Suprapubic skin (tissue), 4 donors: ENCODE results near the gene PIK3R3. TPM values are rescaled to one million over a fixed set of nuclear protein-coding genes. Genes with fewer than 3 reads are reported as not detected.

Source experiments
- DNase-seq, 2 donors: peaks; one replicate each; pipeline ENCODE4 v3.0.0-alpha.2; 2019; ENCODE audit warnings: low spot score in 2 of 2
- H3K27ac ChIP-seq: fragments of 200-600 bp; sonication (generic); one replicate; pipeline ENCODE4 v1.5.1; 2019
- H3K27me3 ChIP-seq: fragments of 200-600 bp; sonication (generic); one replicate; pipeline ENCODE4 v1.5.1; 2019
- H3K36me3 ChIP-seq: fragments of 200-600 bp; sonication (generic); one replicate; pipeline ENCODE4 v1.5.1; 2019
- H3K4me1 ChIP-seq: fragments of 200-600 bp; sonication (generic); one replicate; pipeline ENCODE4 v1.5.1; 2019
- H3K4me3 ChIP-seq: fragments of 200-600 bp; sonication (generic); one replicate; pipeline ENCODE4 v1.5.1; 2019; ENCODE audit warnings: mild to moderate bottlenecking
- H3K9me3 ChIP-seq: fragments of 200-600 bp; sonication (generic); one replicate; pipeline ENCODE4 v1.5.1; 2019
- EP300 ChIP-seq: sonication (generic); formaldehyde crosslinking; IDR thresholded peaks from one replicate; pipeline ENCODE4 v1.6.1; 2017; ENCODE audit warnings: antibody characterized with exemption
- POLR2A ChIP-seq, 2 donors: fragments of 450-650 bp; IDR thresholded peaks; one replicate each; pipeline ENCODE4 v1.6.1; 2017; ENCODE audit warnings: antibody characterized with exemption in 2 of 2, mild to moderate bottlenecking in 2 of 2, moderate library complexity in 2 of 2
- POLR2AphosphoS5 ChIP-seq, 3 donors: sonication (generic); formaldehyde crosslinking; IDR thresholded peaks; one replicate each; pipeline ENCODE4 v1.6.1; 2017; ENCODE audit warnings: antibody characterized with exemption in 3 of 3
- WGBS: methylation state at CpG from one replicate; pipeline ENCODE4 v1.1.5; 2018; 5-methylcytosine and 5-hydroxymethylcytosine counted together
- total RNA-seq, 4 donors: library from RNA; depleted of rRNA; stranded (reverse); fragments of >200 nt; gene quantifications; one replicate each; pipeline ENCODE4 v1.1.0, GENCODE V29; 2016
- TF ChIP-seq, protein P1 (sequence below), 2 donors: fragments of 200-600 bp in 1 of 2; fragments of 450-650 bp in 1 of 2; sonication (generic) in 1 of 2; IDR thresholded peaks; one replicate each; pipeline ENCODE4 v1.5.1; 2016 to 2019; ENCODE audit warnings: antibody characterized with exemption in 2 of 2, mild to moderate bottlenecking in 1 of 2, moderate library complexity in 1 of 2

PIK3R3 gene
- total RNA-seq, 4 donors from 2014 or later, result 6.1 to 16.5 (median 11.2) TPM

DNA sequence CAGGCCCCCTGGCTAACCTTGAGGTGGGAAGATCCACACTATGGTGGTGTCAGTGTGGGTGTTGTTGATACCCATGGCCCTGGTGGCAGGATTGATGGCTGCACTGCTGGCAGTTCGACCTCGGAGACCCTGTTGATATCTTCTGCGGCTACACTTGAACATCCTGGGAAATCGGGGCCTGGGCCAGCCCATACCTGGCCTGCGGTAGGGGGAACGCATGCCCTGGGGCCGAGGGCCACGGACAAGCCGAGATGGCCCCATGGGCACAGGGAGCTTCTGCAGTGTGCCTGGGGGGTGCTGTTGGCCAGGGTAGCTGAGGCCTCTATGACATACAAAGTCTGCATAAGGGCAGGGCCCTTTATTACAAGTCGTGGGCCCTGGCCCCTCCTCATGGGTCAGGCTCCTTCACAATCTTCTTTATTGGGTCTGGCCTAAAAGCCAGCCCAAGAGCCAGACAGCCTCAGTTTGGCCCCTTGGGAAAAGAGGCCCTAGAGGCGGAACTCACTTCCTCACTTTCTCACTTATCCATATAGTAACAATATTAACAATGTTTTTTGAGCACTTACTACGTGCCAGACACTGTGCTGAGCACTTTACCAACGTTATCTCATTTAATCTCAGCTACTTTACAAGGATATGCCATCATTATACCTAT is 43.9 kb upstream of the PIK3R3 start, which contains the start of gene P3R3URF:
TSS of gene P3R3URF (minus strand) at position 278 of the 655 bp plus-strand sequence. CDS start at position 261, 17 bp downstream.
- Histone ChIP-seq H3K9me3 (no peaks in the 10 kb centered on the region), H3K27me3 (no peaks in the 10 kb centered on the region), H3K36me3 (no peaks in the 10 kb centered on the region), H3K27ac (peak within 1 kb of the TSS; percentile 73), H3K4me1 (peaks cover 61% of the 10 kb centered on the region), H3K4me3 (no peak within 1 kb of the TSS)
- no peak for DNase-seq
- 86% methylated on average over 7 of the region's 13 CpGs for WGBS
- TF ChIP-seq, protein P1, sequence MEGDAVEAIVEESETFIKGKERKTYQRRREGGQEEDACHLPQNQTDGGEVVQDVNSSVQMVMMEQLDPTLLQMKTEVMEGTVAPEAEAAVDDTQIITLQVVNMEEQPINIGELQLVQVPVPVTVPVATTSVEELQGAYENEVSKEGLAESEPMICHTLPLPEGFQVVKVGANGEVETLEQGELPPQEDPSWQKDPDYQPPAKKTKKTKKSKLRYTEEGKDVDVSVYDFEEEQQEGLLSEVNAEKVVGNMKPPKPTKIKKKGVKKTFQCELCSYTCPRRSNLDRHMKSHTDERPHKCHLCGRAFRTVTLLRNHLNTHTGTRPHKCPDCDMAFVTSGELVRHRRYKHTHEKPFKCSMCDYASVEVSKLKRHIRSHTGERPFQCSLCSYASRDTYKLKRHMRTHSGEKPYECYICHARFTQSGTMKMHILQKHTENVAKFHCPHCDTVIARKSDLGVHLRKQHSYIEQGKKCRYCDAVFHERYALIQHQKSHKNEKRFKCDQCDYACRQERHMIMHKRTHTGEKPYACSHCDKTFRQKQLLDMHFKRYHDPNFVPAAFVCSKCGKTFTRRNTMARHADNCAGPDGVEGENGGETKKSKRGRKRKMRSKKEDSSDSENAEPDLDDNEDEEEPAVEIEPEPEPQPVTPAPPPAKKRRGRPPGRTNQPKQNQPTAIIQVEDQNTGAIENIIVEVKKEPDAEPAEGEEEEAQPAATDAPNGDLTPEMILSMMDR (IDR thresholded peaks at IDR 0.05), result no peak
- TF ChIP-seq EP300 (no peak), POLR2AphosphoS5 (IDR thresholded peaks at IDR 0.05) (no peak), POLR2A (IDR thresholded peaks at IDR 0.05) (no peak)

DNA sequence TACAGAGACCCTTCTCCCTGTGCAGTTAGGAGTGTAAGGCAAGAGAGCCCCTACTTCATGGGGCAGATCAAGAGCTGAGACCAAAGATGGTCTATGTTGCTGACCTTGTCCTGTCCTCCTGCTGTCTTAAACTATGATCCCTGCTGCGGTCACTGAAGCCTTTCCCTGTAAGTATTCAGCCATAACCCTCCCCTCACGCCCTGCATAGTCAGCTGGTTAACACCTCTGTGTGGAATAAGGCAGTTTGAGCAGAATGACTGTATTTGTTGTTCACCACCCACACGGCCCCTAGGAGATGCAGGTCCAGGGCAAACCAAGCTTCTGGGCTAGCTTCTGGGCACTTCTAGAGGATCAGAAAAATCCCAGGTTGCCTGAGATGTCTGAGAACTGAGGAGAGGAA is 42.8 kb upstream of the PIK3R3 start:
- Histone ChIP-seq H3K4me1 (peaks cover 55% of the 10 kb centered on the region), H3K27ac (peak overlapping the region; percentile 73), H3K36me3 (no peaks in the 10 kb centered on the region), H3K4me3 (no peak overlapping the region), H3K9me3 (no peaks in the 10 kb centered on the region), H3K27me3 (no peaks in the 10 kb centered on the region)
- no peak for DNase-seq
- 82% methylated on average over 3 of the region's 3 CpGs for WGBS
- TF ChIP-seq POLR2AphosphoS5 (IDR thresholded peaks at IDR 0.05) (no peak), EP300 (no peak), POLR2A (IDR thresholded peaks at IDR 0.05) (no peak)
- TF ChIP-seq, protein P1 (IDR thresholded peaks at IDR 0.05), result no peak

DNA sequence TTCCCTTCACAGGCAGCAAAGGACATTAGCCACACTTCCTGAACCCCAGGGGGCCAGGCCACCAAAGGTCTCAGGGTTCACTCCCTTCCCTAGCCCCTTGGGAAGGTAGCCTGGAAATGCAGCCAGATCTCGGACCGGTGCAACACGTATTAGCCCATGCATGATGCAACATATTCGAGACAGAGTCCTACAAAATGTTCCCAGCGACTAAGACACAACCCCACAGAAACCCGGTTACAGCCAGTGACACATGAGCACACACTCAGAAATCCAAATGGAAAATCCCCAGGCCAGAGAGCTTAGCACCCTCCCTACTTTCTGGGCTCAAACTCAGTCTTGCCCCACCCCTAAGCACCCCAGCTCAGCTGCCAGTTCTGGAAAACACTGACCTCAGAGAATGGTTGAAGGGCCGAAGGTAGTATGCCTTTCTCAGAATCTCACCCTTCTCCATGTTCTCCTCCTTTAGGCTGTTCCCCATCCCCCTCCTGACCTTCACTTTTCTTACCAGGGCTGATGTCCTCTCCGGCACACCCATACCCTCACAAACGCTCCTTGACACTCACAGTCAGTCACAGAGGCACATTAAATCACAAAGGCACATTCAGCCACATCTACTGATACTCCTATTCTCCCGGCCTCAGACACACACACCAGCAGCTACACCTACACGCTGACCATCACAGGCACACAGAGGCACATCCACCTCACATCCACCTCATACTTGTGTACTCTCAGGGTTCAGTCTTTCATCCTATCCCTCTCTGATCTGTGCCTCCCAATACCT is 42.2 kb upstream of the PIK3R3 start, which contains the start of gene TSPAN1:
TSS of gene TSPAN1 (plus strand) at position 640 of the 784 bp plus-strand sequence. CDS start 6,021 bp downstream, outside the sequence.
- H3K27ac ChIP-seq, result peak within 1 kb of the TSS; percentile 73
- WGBS, result 46% methylated on average over 11 of the region's 11 CpGs

DNA sequence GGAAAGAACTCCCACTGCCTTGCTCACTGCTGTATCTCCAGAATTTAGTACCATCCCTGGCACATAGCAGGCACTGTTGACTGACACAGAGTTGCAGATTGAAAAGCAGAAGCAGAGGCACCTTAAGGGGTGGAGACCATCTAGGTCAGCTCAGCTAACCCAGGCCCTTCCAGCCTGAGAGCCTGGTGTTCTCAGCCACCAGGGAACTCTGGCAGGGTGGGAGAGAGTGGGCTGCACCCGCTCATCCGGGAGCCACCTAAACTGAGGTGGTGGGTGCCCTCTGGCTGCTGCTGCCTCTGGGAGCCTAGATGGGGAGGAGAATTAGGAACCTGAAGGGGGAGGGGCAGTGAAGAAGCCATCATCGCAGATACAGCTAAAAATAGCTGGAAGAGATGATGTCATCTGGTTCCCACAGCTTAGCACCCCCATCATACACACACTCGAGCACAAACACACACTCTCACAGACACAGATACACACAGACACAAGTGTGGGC is 41.0 kb upstream of the PIK3R3 start:
- Histone ChIP-seq H3K27me3 (no peaks in the 10 kb centered on the region), H3K36me3 (no peaks in the 10 kb centered on the region), H3K4me3 (no peak overlapping the region), H3K9me3 (no peaks in the 10 kb centered on the region), H3K4me1 (peaks cover 46% of the 10 kb centered on the region), H3K27ac (peak overlapping the region; percentile 73)
- TF ChIP-seq EP300 (no peak), POLR2A (IDR thresholded peaks at IDR 0.05) (no peak)
- TF ChIP-seq, protein P1 (IDR thresholded peaks at IDR 0.05), result no peak
- DNase-seq, result no peak
- WGBS, result 44% methylated on average over 4 of the region's 4 CpGs

More for the DNA sequence above, 42.2 kb upstream of the PIK3R3 start, which contains the start of gene TSPAN1:
- no peak for DNase-seq
- H3K4me1 ChIP-seq, result peaks cover 49% of the 10 kb centered on the region
- no peaks in the 10 kb centered on the region for H3K36me3 ChIP-seq
- no peak within 1 kb of the TSS for H3K4me3 ChIP-seq
- H3K9me3 ChIP-seq, result no peaks in the 10 kb centered on the region
- TF ChIP-seq, protein P1 (IDR thresholded peaks at IDR 0.05), result no peak
- TF ChIP-seq EP300 (no peak), POLR2A (IDR thresholded peaks at IDR 0.05) (no peak), POLR2AphosphoS5 (IDR thresholded peaks at IDR 0.05) (peak in 2 of 3 donors; percentile 49 to 54)
- H3K27me3 ChIP-seq, result no peaks in the 10 kb centered on the region

DNA sequence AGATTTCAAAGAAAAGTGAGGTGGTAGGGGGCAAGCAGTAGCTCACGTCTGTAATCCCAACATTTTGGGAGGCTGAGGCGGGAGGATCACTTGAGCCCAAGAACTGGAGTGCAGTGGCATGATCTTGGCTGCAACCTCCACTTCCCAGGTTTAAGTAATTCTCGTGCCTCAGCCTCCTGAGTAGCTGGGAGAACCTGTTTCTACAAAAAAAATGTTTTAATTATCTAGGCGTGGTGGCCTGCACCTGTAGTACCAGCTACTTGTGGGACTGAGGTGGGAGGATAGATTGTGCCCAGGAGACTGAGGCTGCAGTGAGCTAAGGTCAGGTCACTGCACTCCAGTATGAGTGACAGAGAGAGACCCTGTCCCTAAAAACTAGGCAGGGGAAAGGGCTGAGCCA is 39.9 kb upstream of the PIK3R3 start:
- H3K4me3 ChIP-seq, result no peak overlapping the region
- peak overlapping the region; percentile 63 for H3K27ac ChIP-seq
- no peaks in the 10 kb centered on the region for H3K36me3 ChIP-seq
- no peaks in the 10 kb centered on the region for H3K27me3 ChIP-seq
- DNase-seq, result no peak
- H3K9me3 ChIP-seq, result no peaks in the 10 kb centered on the region
- 77% methylated on average over 4 of the region's 4 CpGs for WGBS
- H3K4me1 ChIP-seq, result peaks cover 51% of the 10 kb centered on the region
- TF ChIP-seq POLR2AphosphoS5 (IDR thresholded peaks at IDR 0.05), result no peak
- TF ChIP-seq POLR2A (IDR thresholded peaks at IDR 0.05), result no peak
- TF ChIP-seq, protein P1 (IDR thresholded peaks at IDR 0.05), result no peak
- no peak for TF ChIP-seq EP300
